Measurements from ENCODE around the gene CCT6A.

DNA sequence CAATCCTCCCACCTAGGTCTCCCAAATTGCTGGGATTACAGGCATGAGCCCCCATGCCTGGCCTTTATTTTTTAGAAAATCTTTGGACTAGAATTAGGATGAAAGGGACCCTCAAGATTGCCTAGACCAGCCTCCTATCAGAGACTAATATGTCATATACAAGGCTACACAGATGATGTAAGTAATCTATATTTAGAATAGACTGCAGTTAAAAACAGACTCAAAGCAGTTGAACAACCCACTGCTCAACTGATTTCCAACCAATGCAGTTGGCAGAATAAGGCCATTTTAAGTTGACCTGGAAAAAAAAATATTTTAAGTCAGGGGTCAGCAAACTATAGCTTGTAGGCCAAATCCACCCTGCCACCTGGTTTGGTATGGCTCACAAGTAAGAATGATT, 28.1 kb upstream of the CCT6A start:
- TF ChIP-seq CTCF (IDR thresholded peaks at IDR 0.05; ENCODE audit: poor library complexity, severe bottlenecking) (no peak), TAF1 (IDR thresholded peaks at IDR 0.05; ENCODE audit: low read depth) (no peak), MXI1 (conservative IDR thresholded peaks at IDR 0.05; ENCODE audit: poor library complexity, severe bottlenecking) (no peak), POLR2AphosphoS5 (IDR thresholded peaks at IDR 0.05) (no peak), EZH2 (IDR thresholded peaks at IDR 0.05; ENCODE audit: borderline replicate concordance, insufficient read depth, low read length, poor library complexity, severe bottlenecking) (no peak)

Measured in neural cell (in vitro differentiated cells).